ENCODE data around the gene GCNT2.
"Not testable (repeated sequence)": the region's sequence is repeated elsewhere in the genome, so short reads cannot be mapped to it uniquely, and the experiment has no call there.

The GCNT2 gene

GRCh38 chr6:10580570-10580969, 59.4 kb downstream of the GCNT2 start:
- no peak for DNase-seq (ENCODE audit: low read depth)

- not testable (repeated sequence) for DNase-seq (ENCODE audit: low read depth)
Observed at GRCh38 chr6:10581402-10581801, 60.3 kb downstream of the GCNT2 start.

- no peak for DNase-seq (ENCODE audit: low read depth)
Observed at GRCh38 chr6:10582774-10583508, 61.8 kb downstream of the GCNT2 start.

- DNase-seq (ENCODE audit: low read depth): no peak
Observed at GRCh38 chr6:10583509-10583901, 62.4 kb downstream of the GCNT2 start.

- no peak for DNase-seq (ENCODE audit: low read depth)
Observed at GRCh38 chr6:10584607-10585006, 63.5 kb downstream of the GCNT2 start.

GRCh38 chr6:10585209-10585845, 64.2 kb downstream of the GCNT2 start:
- DNase-seq (ENCODE audit: low read depth): no peak

GRCh38 chr6:10586302-10586701, 65.2 kb downstream of the GCNT2 start:
- DNase-seq (ENCODE audit: low read depth): no peak

GRCh38 chr6:10587656-10588406, 66.7 kb downstream of the GCNT2 start:
- DNase-seq (ENCODE audit: low read depth): no peak

GRCh38 chr6:10588562-10589428, 67.6 kb downstream of the GCNT2 start:
- DNase-seq (ENCODE audit: low read depth): no peak

GRCh38 chr6:10589429-10589727, 68.2 kb downstream of the GCNT2 start:
- no peak for DNase-seq (ENCODE audit: low read depth)

- no peak for DNase-seq (ENCODE audit: low read depth)
Observed at GRCh38 chr6:10589983-10590382, 68.8 kb downstream of the GCNT2 start.

GRCh38 chr6:10591422-10592160, 70.4 kb downstream of the GCNT2 start:
- no peak for DNase-seq (ENCODE audit: low read depth)

- no peak for DNase-seq (ENCODE audit: low read depth)
Observed at GRCh38 chr6:10595731-10596664, 74.8 kb downstream of the GCNT2 start.

GRCh38 chr6:10597499-10598001, 76.4 kb downstream of the GCNT2 start:
- DNase-seq (ENCODE audit: low read depth): no peak

- no peak for DNase-seq (ENCODE audit: low read depth)
Observed at GRCh38 chr6:10598084-10598960, 77.2 kb downstream of the GCNT2 start.

- DNase-seq (ENCODE audit: low read depth): no peak
Observed at GRCh38 chr6:10599046-10599445, 77.9 kb downstream of the GCNT2 start.

- not testable (repeated sequence) for DNase-seq (ENCODE audit: low read depth)
Observed at GRCh38 chr6:10600681-10601080, 79.5 kb downstream of the GCNT2 start.

- DNase-seq (ENCODE audit: low read depth): no peak
Observed at GRCh38 chr6:10603219-10603618, 82.1 kb downstream of the GCNT2 start.

- DNase-seq (ENCODE audit: low read depth): no peak
Observed at GRCh38 chr6:10609038-10609437, 87.9 kb downstream of the GCNT2 start.
